ENCODE measurements around the gene POU6F2. TPM values are rescaled to one million over a fixed set of nuclear protein-coding genes. Genes with fewer than 3 reads are reported as not detected.

Gene POU6F2
- total RNA-seq, 1 donor from 2014 or later: 0.24 TPM

DNA sequence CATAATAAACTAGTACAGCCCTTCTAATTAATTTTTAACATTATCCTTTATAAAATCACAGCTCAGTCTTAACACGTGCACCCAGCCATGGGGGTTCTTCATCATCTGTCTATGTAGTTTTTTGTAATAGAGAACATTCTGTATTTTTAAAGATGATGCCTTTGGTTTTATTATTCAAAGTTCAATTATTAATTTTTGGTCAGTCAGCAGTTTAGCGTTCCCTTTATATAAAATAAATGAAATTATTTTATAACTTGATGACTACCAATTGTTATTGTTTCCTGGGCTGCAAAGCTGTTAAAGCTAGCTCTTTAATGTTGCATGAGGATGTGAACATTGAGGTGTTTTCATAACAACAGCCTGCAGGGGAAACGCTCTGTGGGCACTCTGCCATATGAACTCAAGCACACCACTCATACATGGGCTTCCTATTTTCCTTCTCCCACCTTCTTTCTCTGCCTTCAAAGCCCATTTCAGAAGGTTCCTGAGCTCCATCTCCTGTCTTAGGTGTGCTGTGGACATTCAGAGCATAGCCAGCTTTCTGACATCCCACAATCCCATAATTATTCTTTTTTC, 416.5 kb downstream of the POU6F2 start:
- ATAC-seq (ENCODE audit: low read depth) (no peak), DNase-seq (no peak)
- CTCF ChIA-PET: no interaction called here

DNA sequence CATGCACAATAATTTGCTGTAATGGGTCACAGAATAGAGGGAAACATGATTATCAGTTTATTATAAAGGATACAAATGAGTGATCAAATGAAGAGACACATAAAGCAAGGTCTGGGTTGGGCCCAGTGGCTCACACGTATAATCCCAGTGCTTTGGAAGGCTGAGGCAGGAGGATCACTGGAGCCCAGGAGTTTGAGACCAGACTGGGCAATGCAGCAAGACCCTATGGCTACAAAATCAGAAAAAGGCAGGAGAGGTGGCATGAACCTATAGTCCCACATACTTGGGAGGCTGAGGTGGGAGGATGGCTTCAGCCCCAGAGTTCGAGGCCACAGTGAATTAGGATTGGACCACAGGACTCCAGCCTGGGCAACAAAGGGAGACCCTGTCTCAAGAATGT, 421.7 kb downstream of the POU6F2 start:
- TF ChIP-seq, protein P1, sequence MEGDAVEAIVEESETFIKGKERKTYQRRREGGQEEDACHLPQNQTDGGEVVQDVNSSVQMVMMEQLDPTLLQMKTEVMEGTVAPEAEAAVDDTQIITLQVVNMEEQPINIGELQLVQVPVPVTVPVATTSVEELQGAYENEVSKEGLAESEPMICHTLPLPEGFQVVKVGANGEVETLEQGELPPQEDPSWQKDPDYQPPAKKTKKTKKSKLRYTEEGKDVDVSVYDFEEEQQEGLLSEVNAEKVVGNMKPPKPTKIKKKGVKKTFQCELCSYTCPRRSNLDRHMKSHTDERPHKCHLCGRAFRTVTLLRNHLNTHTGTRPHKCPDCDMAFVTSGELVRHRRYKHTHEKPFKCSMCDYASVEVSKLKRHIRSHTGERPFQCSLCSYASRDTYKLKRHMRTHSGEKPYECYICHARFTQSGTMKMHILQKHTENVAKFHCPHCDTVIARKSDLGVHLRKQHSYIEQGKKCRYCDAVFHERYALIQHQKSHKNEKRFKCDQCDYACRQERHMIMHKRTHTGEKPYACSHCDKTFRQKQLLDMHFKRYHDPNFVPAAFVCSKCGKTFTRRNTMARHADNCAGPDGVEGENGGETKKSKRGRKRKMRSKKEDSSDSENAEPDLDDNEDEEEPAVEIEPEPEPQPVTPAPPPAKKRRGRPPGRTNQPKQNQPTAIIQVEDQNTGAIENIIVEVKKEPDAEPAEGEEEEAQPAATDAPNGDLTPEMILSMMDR (IDR thresholded peaks at IDR 0.05): no peak
- DNase-seq (no peak), ATAC-seq (ENCODE audit: low read depth) (no peak)
- POLR2A ChIA-PET: no interaction called here
- H3K27ac Mint-ChIP-seq: no peak overlapping the region
- CTCF ChIA-PET: no interaction called here
- no peaks in the 10 kb centered on the region for H3K36me3 Mint-ChIP-seq (ENCODE audit: low read depth)
- H3K4me1 Mint-ChIP-seq: no peaks in the 10 kb centered on the region
- H3K27me3 Mint-ChIP-seq: peaks cover 14% of the 10 kb centered on the region
- no peak overlapping the region for H3K4me3 Mint-ChIP-seq
- H3K9me3 Mint-ChIP-seq: no peaks in the 10 kb centered on the region
- intact Hi-C loops (cut with micrococcal nuclease): no loop called here

More for the DNA sequence above, 416.5 kb downstream of the POU6F2 start:
- intact Hi-C loops (cut with micrococcal nuclease): no loop called here
- POLR2A ChIA-PET: no interaction called here
- no peaks in the 10 kb centered on the region for H3K4me1 Mint-ChIP-seq
- H3K27me3 Mint-ChIP-seq: peaks cover 22% of the 10 kb centered on the region
- no peaks in the 10 kb centered on the region for H3K36me3 Mint-ChIP-seq (ENCODE audit: low read depth)
- no peak overlapping the region for H3K27ac Mint-ChIP-seq
- TF ChIP-seq, protein P1 (IDR thresholded peaks at IDR 0.05): no peak
- H3K9me3 Mint-ChIP-seq: no peaks in the 10 kb centered on the region
- H3K4me3 Mint-ChIP-seq: no peak overlapping the region

DNA sequence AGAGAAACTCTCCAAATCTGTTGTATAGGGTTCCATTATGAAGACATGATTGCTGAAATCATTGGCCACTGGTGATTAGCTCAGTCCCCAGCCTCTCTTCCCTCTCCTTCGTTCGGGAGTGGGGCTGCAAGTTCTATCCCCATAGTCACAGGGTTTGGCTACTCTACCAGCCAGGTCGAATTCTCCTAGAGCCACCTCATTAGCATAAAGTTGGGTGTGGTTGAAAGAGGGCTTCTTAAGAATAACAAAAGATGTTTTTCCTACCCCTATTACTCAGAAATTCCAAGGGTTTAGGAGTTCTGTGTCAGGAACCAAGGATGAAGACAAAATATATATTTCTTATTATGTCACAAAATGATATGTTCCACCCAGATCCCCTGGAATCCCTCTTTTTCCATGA, 422.3 kb downstream of the POU6F2 start:
- no peaks in the 10 kb centered on the region for H3K4me1 Mint-ChIP-seq
- no peak for DNase-seq
- ChIA-PET POLR2A (no interaction called here), CTCF (no interaction called here)
- TF ChIP-seq, protein P1 (IDR thresholded peaks at IDR 0.05): no peak
- ATAC-seq (ENCODE audit: low read depth): no peak
- H3K27ac Mint-ChIP-seq: no peak overlapping the region
- H3K27me3 Mint-ChIP-seq: peaks cover 9% of the 10 kb centered on the region
- no peak overlapping the region for H3K4me3 Mint-ChIP-seq
- intact Hi-C loops (cut with micrococcal nuclease): no loop called here
- H3K36me3 Mint-ChIP-seq (ENCODE audit: low read depth): no peaks in the 10 kb centered on the region
- no peaks in the 10 kb centered on the region for H3K9me3 Mint-ChIP-seq

DNA sequence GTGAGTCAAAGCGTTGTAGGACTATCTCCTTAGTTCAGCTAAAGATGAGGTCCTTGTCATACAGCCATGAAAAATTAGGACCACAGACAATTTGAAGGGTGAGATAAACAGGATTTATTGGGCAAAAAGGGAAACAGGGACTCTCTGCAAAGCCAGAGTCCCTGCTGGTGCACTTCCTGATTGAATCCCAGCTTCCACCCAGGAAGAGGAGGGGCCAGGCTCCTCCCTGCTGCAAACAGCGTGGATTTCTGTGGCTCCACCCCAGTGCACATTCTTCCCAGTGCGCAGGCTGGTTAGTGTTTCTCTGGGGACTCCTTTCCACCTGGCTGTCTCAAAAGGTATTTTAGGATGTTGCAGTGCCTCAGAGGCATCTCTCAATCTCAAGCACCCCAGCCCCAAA, 423.1 kb downstream of the POU6F2 start:
- no peaks in the 10 kb centered on the region for H3K4me1 Mint-ChIP-seq
- TF ChIP-seq, protein P1 (IDR thresholded peaks at IDR 0.05): no peak
- H3K4me3 Mint-ChIP-seq: no peak overlapping the region
- CTCF ChIA-PET: no interaction called here
- H3K27ac Mint-ChIP-seq: no peak overlapping the region
- no peaks in the 10 kb centered on the region for H3K36me3 Mint-ChIP-seq (ENCODE audit: low read depth)
- no peaks in the 10 kb centered on the region for H3K9me3 Mint-ChIP-seq
- H3K27me3 Mint-ChIP-seq: peaks cover 6% of the 10 kb centered on the region
- POLR2A ChIA-PET: no interaction called here
- ATAC-seq (ENCODE audit: low read depth) (no peak), DNase-seq (no peak)
- intact Hi-C loops (cut with micrococcal nuclease): no loop called here

DNA sequence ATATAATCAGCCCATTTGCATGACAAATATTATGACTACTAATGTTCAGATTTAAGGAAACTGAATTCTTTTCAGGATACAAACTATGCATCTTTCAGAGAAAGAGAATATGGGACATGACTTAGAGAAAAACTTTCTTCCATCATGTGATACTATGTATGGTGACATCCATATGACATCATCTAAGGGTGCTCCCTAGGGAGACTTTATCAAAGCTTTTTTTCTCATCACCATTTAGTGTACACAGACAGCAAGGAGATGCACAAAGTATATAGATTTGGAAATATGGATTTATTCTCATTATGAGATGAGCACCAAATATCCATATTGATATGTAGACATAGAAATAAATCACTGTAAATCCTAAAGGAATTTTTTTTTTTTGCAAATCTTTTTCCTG, 424.3 kb downstream of the POU6F2 start:
- H3K4me1 Mint-ChIP-seq: no peaks in the 10 kb centered on the region
- H3K27ac Mint-ChIP-seq: no peak overlapping the region
- no peak overlapping the region for H3K4me3 Mint-ChIP-seq
- no peak for ATAC-seq (ENCODE audit: low read depth)
- no peak for DNase-seq
- H3K36me3 Mint-ChIP-seq (ENCODE audit: low read depth): no peaks in the 10 kb centered on the region
- CTCF ChIA-PET: interaction anchor here (0.8 kb wide), 1 partner anchor 100 kb away, joined by 6 read pairs; no protein-coding TSS in a partner anchor
- intact Hi-C loops (cut with micrococcal nuclease): no loop called here
- H3K27me3 Mint-ChIP-seq: peaks cover 3% of the 10 kb centered on the region
- POLR2A ChIA-PET: no interaction called here
- TF ChIP-seq, protein P1 (IDR thresholded peaks at IDR 0.05): no peak
- no peaks in the 10 kb centered on the region for H3K9me3 Mint-ChIP-seq
